Inflammatory macrophage treated with lipopolysaccharide for 1 hour (primary cell): ENCODE data around the gene SLX4.

ENCODE experiments used
- DNase-seq, 2 donors: peaks; one replicate each; pipeline ENCODE4 v3.0.0-alpha.2; 2020 to 2022

Gene SLX4

GRCh38 chr16:3580251-3580651 lies 31.2 kb downstream of the SLX4 start:
- DNase-seq = no peak

GRCh38 chr16:3579776-3580175 lies 31.6 kb downstream of the SLX4 start:
- DNase-seq = no peak

- DNase-seq = no peak
Measured at GRCh38 chr16:3578610-3579551, 32.5 kb downstream of the SLX4 start.

GRCh38 chr16:3578121-3578520 lies 33.3 kb downstream of the SLX4 start:
- no peak for DNase-seq

GRCh38 chr16:3577302-3577752 lies 34.1 kb downstream of the SLX4 start, which contains the start of gene NLRC3:
Gene NLRC3, minus strand, starts transcription at chr16:3577403. Its CDS starts 12,367 bp downstream, at chr16:3565036.
- no peak for DNase-seq

GRCh38 chr16:3576211-3576610 lies 35.2 kb downstream of the SLX4 start:
- no peak for DNase-seq

- DNase-seq = no peak
Measured at GRCh38 chr16:3575491-3575890, 35.9 kb downstream of the SLX4 start.

- no peak for DNase-seq
Measured at GRCh38 chr16:3574195-3574594, 37.2 kb downstream of the SLX4 start.

- DNase-seq = peak in 1 of 2 donors; percentile 31
Measured at GRCh38 chr16:3573146-3573815, 38.1 kb downstream of the SLX4 start.

- DNase-seq = no peak
Measured at GRCh38 chr16:3570420-3571062, 40.9 kb downstream of the SLX4 start.

- no peak for DNase-seq
Measured at GRCh38 chr16:3569851-3570250, 41.6 kb downstream of the SLX4 start.

GRCh38 chr16:3566990-3567389 lies 44.4 kb downstream of the SLX4 start:
- DNase-seq = no peak

GRCh38 chr16:3564889-3565141 lies 46.6 kb downstream of the SLX4 start:
- no peak for DNase-seq

- no peak for DNase-seq
Measured at GRCh38 chr16:3564130-3564888, 47.1 kb downstream of the SLX4 start.

GRCh38 chr16:3562914-3563480 lies 48.4 kb downstream of the SLX4 start:
- no peak for DNase-seq

GRCh38 chr16:3561626-3562025 lies 49.8 kb downstream of the SLX4 start:
- no peak for DNase-seq

GRCh38 chr16:3554351-3554928 lies 57.0 kb downstream of the SLX4 start:
- no peak for DNase-seq

- no peak for DNase-seq
Measured at GRCh38 chr16:3553138-3553923, 58.1 kb downstream of the SLX4 start.

GRCh38 chr16:3550851-3551847 lies 60.3 kb downstream of the SLX4 start:
- no peak for DNase-seq

- no peak for DNase-seq
Measured at GRCh38 chr16:3549906-3550305, 61.5 kb downstream of the SLX4 start.
